Endothelial cell of umbilical vein (primary cell): ENCODE results near the gene FOXL2. TPM values are rescaled to one million over a fixed set of nuclear protein-coding genes. Genes with fewer than 3 reads are reported as not detected.

ENCODE experiments used
- BruUV-seq: library from RNA; stranded (reverse); fragments of 400-500 nt; replicated peaks from 2 replicates; lab custom pipeline; 2021; lab: Mats Ljungman, UMichigan
- CTCF ChIA-PET: fragments of 300-600, 350-600 bp; sonication (Branson Sonifier 250); formaldehyde crosslinking; loops from one replicate; lab custom pipeline; 2021; ENCODE audit warnings: antibody characterized with exemption, inconsistent platforms; lab: Charles Lee
- POLR2A ChIA-PET: fragments of 300-600, 350-600 bp; sonication (Branson Sonifier 250); formaldehyde crosslinking; loops from one replicate; lab custom pipeline; 2021; ENCODE audit warnings: antibody characterized with exemption, inconsistent platforms; lab: Charles Lee
- DNase-seq: peaks from one replicate; pipeline ENCODE4 v3.0.0-alpha.2; 2011; ENCODE audit warnings: low read depth, low spot score
- FAIRE-seq: peaks from 2 replicates; lab custom pipeline; 2011; peaks lifted over from hg19 to GRCh38; lab: Jason Lieb, UNC
- H2AFZ ChIP-seq: 2 replicates; pipeline ENCODE4 v1.6.0; 2012; ENCODE audit warnings: low read depth, low read length, control low read depth, inconsistent platforms
- H3K27ac ChIP-seq: 2 replicates; pipeline ENCODE4 v1.5.1; 2011; ENCODE audit warnings: low read depth, mild to moderate bottlenecking, control low read depth, low read length, moderate library complexity; ENCODE audit not compliant: insufficient read depth
- H3K27me3 ChIP-seq, 2 experiments: 2 replicates each; pipeline versions ENCODE4 v1.6.0 to v1.6.1; 2011; ENCODE audit warnings: low read length in 2 of 2, mixed read lengths in 1 of 2; ENCODE audit not compliant: control insufficient read depth in 2 of 2, insufficient read depth in 2 of 2
- H3K36me3 ChIP-seq, 2 experiments: 2 replicates in 1 of 2; 3 replicates in 1 of 2; pipeline ENCODE4 v1.5.1; 2011; ENCODE audit warnings: low read length in 2 of 2, mild to moderate bottlenecking in 1 of 2, moderate library complexity in 1 of 2; ENCODE audit not compliant: control insufficient read depth in 2 of 2, insufficient read depth in 2 of 2; ENCODE audit errors: extremely low read depth in 1 of 2
- H3K4me1 ChIP-seq: 3 replicates; pipeline ENCODE4 v1.5.1; 2011; ENCODE audit warnings: mild to moderate bottlenecking, low read length; ENCODE audit not compliant: control insufficient read depth, insufficient read depth; ENCODE audit errors: extremely low read depth
- H3K4me2 ChIP-seq: 2 replicates; pipeline ENCODE4 v1.6.1; 2011; ENCODE audit warnings: low read length, control low read depth, mixed read lengths; ENCODE audit not compliant: insufficient read depth
- H3K4me3 ChIP-seq, 3 experiments: fragments of 200-600 bp in 1 of 3; sonication (generic), shearing (Covaris generic) in 1 of 3; replicated peaks in 1 of 3; 2 replicates each; pipeline ENCODE4 v1.5.1; 2011 to 2016; ENCODE audit warnings: control low read depth in 3 of 3, low read length in 3 of 3, mild to moderate bottlenecking in 2 of 3, inconsistent platforms in 1 of 3, low read depth in 1 of 3, moderate library complexity in 1 of 3; ENCODE audit not compliant: insufficient read depth in 1 of 3
- H3K79me2 ChIP-seq: 2 replicates; pipeline ENCODE4 v1.6.0; 2012; ENCODE audit warnings: low read length, inconsistent platforms; ENCODE audit not compliant: control insufficient read depth, insufficient read depth
- H3K9ac ChIP-seq: replicated peaks from 2 replicates; pipeline ENCODE3; 2011; ENCODE audit warnings: low read length, control low read depth; ENCODE audit not compliant: insufficient read depth; ENCODE audit errors: extremely low read depth
- H3K9me1 ChIP-seq: replicated peaks from 3 replicates; pipeline ENCODE4 v1.6.0; 2011; ENCODE audit warnings: mild to moderate bottlenecking, low read length; ENCODE audit not compliant: control insufficient read depth, insufficient read depth; ENCODE audit errors: extremely low read depth
- H3K9me3 ChIP-seq: replicated peaks from 2 replicates; pipeline ENCODE4 v1.5.1; 2012; ENCODE audit warnings: low read length, inconsistent platforms; ENCODE audit not compliant: control insufficient read depth, insufficient read depth
- H4K20me1 ChIP-seq: replicated peaks from 2 replicates; pipeline ENCODE3; 2011; ENCODE audit warnings: mild to moderate bottlenecking, low read length; ENCODE audit not compliant: control insufficient read depth, insufficient read depth; ENCODE audit errors: extremely low read depth
- CTCF ChIP-seq, 2 donors: IDR thresholded peaks; 1 replicate in 1 of 2; 2 replicates in 1 of 2; pipeline ENCODE4 v1.5.1; 2011; ENCODE audit warnings: low read length in 2 of 2, mild to moderate bottlenecking in 2 of 2, moderate library complexity in 2 of 2, control low read depth in 1 of 2, inconsistent platforms in 1 of 2, low read depth in 1 of 2; ENCODE audit not compliant: insufficient read depth in 1 of 2; ENCODE audit errors: extremely low read depth in 1 of 2
- EZH2 ChIP-seq: IDR thresholded peaks from 2 replicates; pipeline ENCODE4 v1.6.1; 2012; ENCODE audit warnings: borderline replicate concordance, low read depth, mild to moderate bottlenecking, moderate library complexity, low read length, inconsistent platforms; ENCODE audit not compliant: severe bottlenecking
- FOS ChIP-seq: IDR thresholded peaks from 2 replicates; pipeline ENCODE4 v1.6.1; 2011; ENCODE audit warnings: mild to moderate bottlenecking, low read length, moderate library complexity, borderline replicate concordance; ENCODE audit not compliant: insufficient read depth
- GATA2 ChIP-seq: IDR thresholded peaks from 2 replicates; pipeline ENCODE4 v1.7.0; 2011; ENCODE audit warnings: low read depth, mild to moderate bottlenecking, moderate library complexity, mixed read lengths, low read length; ENCODE audit not compliant: insufficient read length, insufficient read depth
- JUN ChIP-seq: IDR thresholded peaks from 2 replicates; pipeline ENCODE4 v1.6.1; 2011; ENCODE audit warnings: borderline replicate concordance, low read depth; ENCODE audit not compliant: insufficient read length, insufficient read depth
- MAX ChIP-seq: IDR thresholded peaks from 2 replicates; pipeline ENCODE4 v1.6.1; 2011; ENCODE audit not compliant: insufficient read depth, insufficient read length
- MYC ChIP-seq: IDR thresholded peaks from one replicate; pipeline ENCODE4 v1.6.1; 2011; ENCODE audit warnings: mild to moderate bottlenecking, low read depth, low read length
- POLR2AphosphoS5 ChIP-seq: IDR thresholded peaks from 2 replicates; pipeline ENCODE4 v1.6.1; 2012; ENCODE audit warnings: low read depth, mild to moderate bottlenecking, control low read depth, low read length, moderate library complexity; ENCODE audit not compliant: insufficient read depth
- dilution Hi-C: fragments of 300-500 bp; cut with MboI; formaldehyde crosslinking; loops from one replicate; pipeline ENCODE4 v1.15.0; 2019; ENCODE audit warnings: low sequenced_read_pairs; ENCODE audit not compliant: extremely low pct_ligation_motif_present
- intact Hi-C: fragments of 100-400 bp; cut with micrococcal nuclease; formaldehyde crosslinking; loops from one replicate; pipeline ENCODE4 v1.10.0; 2022
- polyA plus RNA-seq, 4 experiments: library from polyadenylated mRNA; depleted of rRNA in 3 of 4; stranded (reverse) in 3 of 4; unstranded in 1 of 4; fragments of >200 nt; gene quantifications; 2 replicates each; pipeline versions ENCODE4 v1.2.1 to v1.2.3, GENCODE V29; 2011 to 2012; ENCODE audit warnings: missing spikeins in 1 of 4
- total RNA-seq: library from RNA; stranded (reverse); gene quantifications from 2 replicates; pipeline ENCODE4 v1.2.3, GENCODE V29; 2021

Gene FOXL2
- total and polyA plus RNA-seq, 2 donors (not counting 3 experiments of a cell fraction or from before 2014, with no cell fraction given), result not detected

GRCh38 chr3:138971766-138972320 lies 24.9 kb upstream of the FOXL2 start:
- Histone ChIP-seq H3K4me1 (no peaks in the 10 kb centered on the region), H3K36me3 (no peaks in the 10 kb centered on the region), H3K27ac (no peak overlapping the region), H2AFZ (no peak overlapping the region), H3K9ac (no peak overlapping the region), H4K20me1 (no peaks in the 10 kb centered on the region), H3K9me3 (no peaks in the 10 kb centered on the region), H3K27me3 (peaks cover 0 to 2% of the 10 kb centered on the region in 2 experiments), H3K4me2 (no peak overlapping the region), H3K9me1 (no peaks in the 10 kb centered on the region), H3K79me2 (no peaks in the 10 kb centered on the region), H3K4me3 (no peak overlapping the region)
- intact Hi-C loops, result no loop called here
- TF ChIP-seq GATA2, result no peak
- TF ChIP-seq CTCF (IDR thresholded peaks at IDR 0.05; ENCODE audit: extremely low read depth in 1 of 2, insufficient read depth in 1 of 2, low read depth in 1 of 2, low read length in 2 of 2), result no peak
- BruUV-seq, result no TSS peak
- ChIA-PET POLR2A (no interaction called here), CTCF (interaction anchor here (0.9 to 3.0 kb wide), 6 partner anchors 9 to 140 kb away, joined by 3 to 14 read pairs (median 4); no protein-coding TSS in a partner anchor)
- dilution Hi-C loops, result no loop called here
- FAIRE-seq (no peak), DNase-seq (no peak)

- Histone ChIP-seq H3K79me2 (no peaks in the 10 kb centered on the region), H4K20me1 (no peaks in the 10 kb centered on the region), H3K36me3 (no peaks in the 10 kb centered on the region), H3K9me1 (no peaks in the 10 kb centered on the region), H2AFZ (no peak overlapping the region), H3K4me1 (no peaks in the 10 kb centered on the region), H3K9ac (no peak overlapping the region), H3K4me2 (no peak overlapping the region), H3K4me3 (no peak overlapping the region), H3K27me3 (peaks cover 10 to 14% of the 10 kb centered on the region in 2 experiments), H3K9me3 (no peaks in the 10 kb centered on the region), H3K27ac (no peak overlapping the region)
- DNase-seq, result no peak
- FAIRE-seq, result no peak
- POLR2A ChIA-PET, result no interaction called here
- TF ChIP-seq FOS (no peak), POLR2AphosphoS5 (no peak), MAX (no peak), MYC (no peak), EZH2 (no peak), CTCF (IDR thresholded peaks at IDR 0.05; ENCODE audit: extremely low read depth in 1 of 2, insufficient read depth in 1 of 2, low read depth in 1 of 2, low read length in 2 of 2) (no peak), GATA2 (no peak), JUN (no peak)
- intact Hi-C loops (no loop called here), dilution Hi-C loops (no loop called here)
- BruUV-seq, result no TSS peak
- CTCF ChIA-PET, result no interaction called here
These were observed 18.0 kb upstream of the FOXL2 start for GRCh38 chr3:138964923-138965322.
